Karpas-422 (cell line): Measurements from ENCODE around the gene LMBR1. TPM values are rescaled to one million over a fixed set of nuclear protein-coding genes. Genes with fewer than 3 reads are reported as not detected.

Experiments used
- DNase-seq: peaks from one replicate; pipeline ENCODE4 v3.0.0-alpha.2; 2015
- H2AFZ ChIP-seq: fragments of 200-600 bp; sonication (generic); 2 replicates; pipeline ENCODE4 v1.6.1; 2014; ENCODE audit warnings: antibody characterized with exemption, low read length, mixed read lengths
- H3K27ac ChIP-seq: fragments of 200-600 bp; sonication (generic); 2 replicates; pipeline ENCODE4 v1.5.1; 2014; ENCODE audit warnings: mild to moderate bottlenecking, low read length, moderate library complexity
- H3K27me3 ChIP-seq: fragments of 200-600 bp; sonication (generic); 2 replicates; pipeline ENCODE4 v1.6.1; 2014; ENCODE audit warnings: low read length, mixed read lengths
- H3K36me3 ChIP-seq: fragments of 200-600 bp; sonication (generic); 2 replicates; pipeline ENCODE4 v1.6.1; 2014; ENCODE audit warnings: low read length, mixed read lengths; ENCODE audit not compliant: insufficient read depth
- H3K4me1 ChIP-seq: fragments of 200-600 bp; sonication (generic); 2 replicates; pipeline ENCODE4 v1.6.1; 2014; ENCODE audit warnings: mild to moderate bottlenecking, low read length, mixed read lengths
- H3K4me2 ChIP-seq: fragments of 200-600 bp; sonication (generic); 2 replicates; pipeline ENCODE4 v1.6.1; 2014; ENCODE audit warnings: low read length, low read depth, mild to moderate bottlenecking; ENCODE audit not compliant: poor library complexity, severe bottlenecking
- H3K4me3 ChIP-seq: fragments of 200-600 bp; sonication (generic); 2 replicates; pipeline ENCODE4 v1.5.1; 2014; ENCODE audit warnings: mild to moderate bottlenecking, antibody characterized with exemption, low read length, mixed read lengths
- H3K79me2 ChIP-seq: fragments of 200-600 bp; sonication (generic); 2 replicates; pipeline ENCODE4 v1.6.1; 2014; ENCODE audit warnings: mild to moderate bottlenecking, low read length, mixed read lengths
- H3K9ac ChIP-seq: fragments of 200-600 bp; sonication (generic); 2 replicates; pipeline ENCODE4 v1.6.0; 2014; ENCODE audit warnings: low read length
- H3K9me2 ChIP-seq: fragments of 200-600 bp; sonication (generic), shearing (Covaris generic); replicated peaks from 2 replicates; pipeline ENCODE4 v1.6.0; 2014; ENCODE audit warnings: mild to moderate bottlenecking, low read length, moderate library complexity; ENCODE audit not compliant: insufficient read depth
- H3K9me3 ChIP-seq: fragments of 300-700, 200-600 bp; sonication (generic); 2 replicates; pipeline ENCODE4 v1.6.1; 2014; ENCODE audit warnings: low read length, mixed read lengths
- H4K20me1 ChIP-seq: fragments of 200-600 bp; sonication (generic); 2 replicates; pipeline ENCODE4 v1.6.1; 2014; ENCODE audit warnings: mild to moderate bottlenecking, antibody characterized with exemption, low read length, low read depth; ENCODE audit not compliant: insufficient read depth
- small RNA-seq: library from RNA; depleted of rRNA; stranded (forward); fragments of <200 nt; gene quantifications from one replicate; pipeline ENCODE3, GENCODE V24; 2014
- total RNA-seq: library from RNA; depleted of rRNA; stranded (reverse); fragments of >200 nt; shearing (Covaris generic); gene quantifications from 2 replicates; pipeline ENCODE4 v1.2.3, GENCODE V29; 2014; ENCODE audit warnings: low replicate concordance; rRNA removed

The LMBR1 gene
- total RNA-seq, 1 experiment from 2014 or later: 202 TPM

DNA sequence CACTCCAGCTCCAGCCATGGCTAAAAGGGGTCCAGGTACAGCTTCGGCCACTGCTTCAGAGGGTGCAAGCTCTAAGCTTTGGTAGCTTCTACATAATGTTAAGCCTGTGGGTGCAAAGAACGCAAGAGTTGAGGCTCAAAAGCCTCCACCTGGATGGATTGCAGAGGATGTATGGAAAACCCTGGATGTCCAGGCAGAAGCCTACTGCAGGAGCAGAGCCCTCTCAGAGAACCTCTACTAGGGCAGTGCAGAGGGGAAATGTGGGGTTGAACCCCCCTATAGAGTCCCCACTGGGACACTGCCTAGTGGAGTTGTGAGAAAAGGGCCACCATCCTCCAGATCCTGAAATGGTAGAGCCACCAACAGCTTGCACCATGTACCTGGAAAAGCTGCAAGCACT lies 263.1 kb downstream of the LMBR1 start:
- Histone ChIP-seq H3K36me3 (no peaks in the 10 kb centered on the region), H3K9me3 (no peaks in the 10 kb centered on the region), H3K4me3 (no peak overlapping the region), H3K4me1 (no peaks in the 10 kb centered on the region), H3K9me2 (no peaks in the 10 kb centered on the region), H3K27me3 (no peaks in the 10 kb centered on the region), H2AFZ (no peak overlapping the region), H4K20me1 (no peaks in the 10 kb centered on the region), H3K79me2 (no peaks in the 10 kb centered on the region), H3K27ac (no peak overlapping the region), H3K4me2 (no peak overlapping the region), H3K9ac (no peak overlapping the region)
- DNase-seq: no peak

DNA sequence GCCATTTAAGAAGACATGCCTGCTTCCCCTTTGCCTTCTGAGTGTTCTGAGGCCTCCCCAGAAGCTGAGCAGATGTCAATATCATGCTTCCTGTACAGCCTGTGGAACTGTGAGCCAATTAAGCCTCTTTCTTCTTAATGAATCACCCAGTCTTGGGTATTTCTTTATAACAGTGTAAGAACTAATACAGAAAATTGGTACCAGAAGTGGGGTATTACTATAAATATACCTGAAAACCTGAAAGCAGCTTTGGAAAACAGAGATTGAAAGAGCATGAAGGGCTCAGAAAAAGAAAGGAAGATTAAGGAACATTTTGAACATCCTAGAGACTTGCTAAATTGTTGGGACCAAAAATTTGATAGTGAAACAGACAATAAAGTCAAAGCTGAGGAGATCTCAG lies 264.4 kb downstream of the LMBR1 start:
- no peak overlapping the region for H3K27ac ChIP-seq
- no peaks in the 10 kb centered on the region for H4K20me1 ChIP-seq
- H3K4me3 ChIP-seq: no peak overlapping the region
- no peak for DNase-seq
- no peak overlapping the region for H2AFZ ChIP-seq
- H3K36me3 ChIP-seq: no peaks in the 10 kb centered on the region
- H3K79me2 ChIP-seq: no peaks in the 10 kb centered on the region
- H3K4me2 ChIP-seq: no peak overlapping the region
- H3K4me1 ChIP-seq: no peaks in the 10 kb centered on the region
- no peaks in the 10 kb centered on the region for H3K27me3 ChIP-seq
- no peaks in the 10 kb centered on the region for H3K9me3 ChIP-seq
- H3K9me2 ChIP-seq: no peaks in the 10 kb centered on the region
- H3K9ac ChIP-seq: no peak overlapping the region

Small RNAs within 50 kb of the gene (small RNA-seq; reads per million reads assigned to genes)
- not detected for gene RNU4-31P

Other genes starting within 250 kb of the LMBR1 start
- gene NOM1, start 56.5 kb upstream of the LMBR1 start, total RNA-seq: 18.4 and 25.0 TPM in 2 replicates
- gene MNX1, start 117.5 kb upstream of the LMBR1 start, total RNA-seq: 0.22 and 0.61 TPM in 2 replicates
- gene UBE3C, start 245.7 kb upstream of the LMBR1 start, total RNA-seq: 55.2 and 84.8 TPM in 2 replicates